ENCODE data around the gene TMEM120B.
"Not testable (repeated sequence)": the region's sequence is repeated elsewhere in the genome, so short reads cannot be mapped to it uniquely, and the experiment has no call there.

Gene TMEM120B

GRCh38 chr12:121709478-121709961, 3.0 kb upstream of the TMEM120B start:
- no peak for DNase-seq

DNA sequence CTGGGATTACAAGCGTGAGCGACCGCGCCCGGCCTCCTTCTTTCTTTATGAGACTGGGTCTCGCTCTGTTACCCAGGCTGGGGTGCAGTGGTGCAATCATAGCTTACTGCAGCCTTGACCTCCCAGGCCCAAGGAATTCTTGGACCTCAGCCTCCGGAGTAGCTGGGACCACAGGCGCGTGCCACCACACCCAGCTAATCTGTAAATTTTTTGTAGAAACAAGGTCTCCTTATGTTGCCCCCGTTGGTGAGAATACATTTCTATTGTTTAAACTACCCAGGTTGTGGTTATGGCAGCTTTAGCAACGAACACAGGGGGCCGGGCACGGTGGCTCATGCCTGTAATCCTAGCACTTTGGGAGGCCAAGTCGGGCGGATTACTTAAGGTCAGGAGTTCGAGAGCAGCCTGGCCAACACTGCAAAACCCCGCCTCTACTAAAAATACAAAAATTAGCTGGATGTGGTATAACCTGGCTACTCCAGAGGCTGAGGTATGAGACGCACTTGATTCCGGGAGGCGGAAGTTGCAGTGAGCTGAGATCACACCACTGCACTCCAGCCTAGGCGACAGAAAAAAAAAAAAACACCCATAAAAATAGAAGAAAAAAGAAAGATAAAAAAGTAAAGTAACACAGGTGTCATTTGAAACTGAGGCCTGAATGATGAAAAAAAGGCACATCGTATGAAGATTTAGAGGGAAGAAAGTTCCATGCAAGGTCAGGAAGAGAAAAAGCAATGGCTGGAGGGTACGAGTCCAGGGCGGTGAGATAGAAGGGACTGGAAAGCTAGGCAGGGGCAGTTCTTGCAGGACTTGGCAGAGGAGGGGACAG, 977 bp upstream of the TMEM120B start:
- DNase-seq = no peak

- peak; percentile 5 for DNase-seq
These were observed 427 bp upstream of the TMEM120B start for GRCh38 chr12:121712190-121712460.

- no peak for DNase-seq
These were observed 765 bp downstream of the TMEM120B start for GRCh38 chr12:121713257-121713777.

DNA sequence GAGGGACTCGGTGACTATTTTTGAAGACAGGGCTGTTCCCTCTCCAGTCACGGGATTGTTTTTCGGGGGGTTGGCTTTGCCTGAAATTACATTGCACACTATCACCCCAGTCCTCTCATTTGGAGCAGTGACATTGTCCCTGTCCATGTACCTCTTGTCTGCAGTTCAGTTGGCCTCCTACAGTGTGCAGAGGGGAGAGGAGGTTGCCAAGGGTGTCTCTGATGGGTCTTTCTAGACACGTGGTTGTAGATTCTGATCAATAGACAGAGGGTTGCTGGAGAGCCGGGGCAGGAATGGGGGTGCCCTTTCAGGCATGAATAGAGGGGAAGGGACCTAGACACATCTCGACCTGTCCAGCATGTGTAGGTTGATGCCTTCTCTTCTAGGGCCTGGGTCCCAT, 1.2 kb downstream of the TMEM120B start:
- no peak for DNase-seq

- not testable (repeated sequence) for DNase-seq
These were observed 2.5 kb downstream of the TMEM120B start for GRCh38 chr12:121715055-121715454.

- no peak for DNase-seq
These were observed 3.4 kb downstream of the TMEM120B start for GRCh38 chr12:121715862-121716435.

DNA sequence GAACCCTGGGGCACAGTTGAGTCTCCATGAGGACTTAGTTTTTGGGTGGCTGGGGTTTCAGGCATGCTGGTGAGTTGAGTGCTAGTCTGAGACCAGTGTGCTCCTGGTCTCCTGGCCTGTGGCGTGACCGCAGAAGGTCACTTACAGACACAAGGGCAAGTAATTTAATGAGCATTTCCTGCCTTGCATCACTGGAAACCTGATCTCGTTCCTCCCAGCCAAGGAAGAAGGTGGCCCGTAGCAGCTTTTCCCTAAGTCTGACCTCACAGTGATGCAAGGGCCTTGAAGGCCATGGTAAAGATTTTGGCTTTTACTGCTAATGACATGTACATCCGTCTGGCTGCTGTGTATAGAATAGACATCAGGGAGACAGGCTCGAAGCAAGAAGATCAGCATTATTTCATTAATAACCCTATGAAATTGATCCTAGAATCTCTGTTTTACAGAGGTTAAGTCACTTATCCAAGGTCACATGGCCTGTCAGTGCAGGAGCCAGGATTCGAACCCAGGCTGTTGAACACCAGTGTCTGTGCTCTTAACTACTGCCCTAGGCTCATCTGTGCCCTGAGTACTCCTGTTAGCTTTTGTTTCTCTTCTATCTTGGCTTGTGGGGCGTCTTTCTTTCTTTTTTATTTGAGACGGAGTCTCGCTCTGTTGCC, 4.6 kb downstream of the TMEM120B start:
- DNase-seq = no peak

DNA sequence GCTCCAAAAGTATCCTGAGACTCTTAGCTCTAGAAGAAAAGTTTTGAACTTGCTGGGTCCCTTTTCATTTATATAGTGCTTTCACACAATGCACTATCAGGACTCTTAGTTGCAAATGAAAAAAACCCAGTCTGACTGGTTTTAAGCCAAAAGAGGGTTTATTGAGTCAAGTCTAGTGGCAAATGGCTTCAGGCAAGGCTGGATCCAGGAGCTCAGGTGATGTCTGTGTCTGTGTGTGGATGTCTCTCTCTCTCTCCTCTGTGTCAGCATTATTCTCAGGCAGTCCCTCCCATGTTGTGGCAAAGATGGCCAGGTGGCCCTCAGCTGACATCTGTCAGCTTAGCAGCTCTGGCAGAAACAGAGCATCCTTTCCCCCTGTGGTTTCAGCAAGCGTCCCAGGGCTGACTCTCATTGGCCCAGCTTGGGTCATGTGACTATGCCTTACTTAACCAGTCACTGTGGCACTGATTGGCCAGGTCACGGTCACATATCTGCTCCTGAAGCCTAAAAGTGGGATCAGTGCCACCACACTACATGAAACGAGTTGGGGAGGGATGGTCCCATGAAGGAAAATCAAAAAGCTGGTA, 6.2 kb downstream of the TMEM120B start:
- no peak for DNase-seq

GRCh38 chr12:121719926-121720414, 7.4 kb downstream of the TMEM120B start:
- DNase-seq = no peak

- DNase-seq = no peak
These were observed 8.2 kb downstream of the TMEM120B start for GRCh38 chr12:121720762-121721161.

- no peak for DNase-seq
These were observed 10.0 kb downstream of the TMEM120B start for GRCh38 chr12:121722511-121722910.

GRCh38 chr12:121723200-121723599, 10.6 kb downstream of the TMEM120B start:
- DNase-seq = no peak

- DNase-seq = no peak
These were observed 12.4 kb downstream of the TMEM120B start for GRCh38 chr12:121724925-121725324.

DNA sequence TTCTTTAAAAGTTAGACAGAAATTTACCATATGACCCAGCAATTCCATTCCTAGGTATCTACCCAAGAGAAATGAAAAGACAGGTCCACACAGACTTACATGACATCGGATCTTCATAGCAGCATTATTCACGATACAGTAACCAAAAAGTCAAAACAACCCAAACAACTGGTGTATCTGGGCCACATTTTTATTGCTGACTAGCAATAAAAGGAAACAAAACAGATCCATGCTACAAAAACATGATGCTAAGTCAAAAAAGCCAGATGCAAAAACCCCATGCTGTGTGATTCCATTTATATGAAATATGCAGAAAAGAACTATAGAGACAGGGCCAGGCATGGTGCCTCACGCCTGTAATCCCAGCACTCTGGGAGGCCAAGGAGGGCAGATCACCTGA, 12.9 kb downstream of the TMEM120B start:
- no peak for DNase-seq

- DNase-seq = no peak
These were observed 16.5 kb downstream of the TMEM120B start for GRCh38 chr12:121729021-121729420.

DNA sequence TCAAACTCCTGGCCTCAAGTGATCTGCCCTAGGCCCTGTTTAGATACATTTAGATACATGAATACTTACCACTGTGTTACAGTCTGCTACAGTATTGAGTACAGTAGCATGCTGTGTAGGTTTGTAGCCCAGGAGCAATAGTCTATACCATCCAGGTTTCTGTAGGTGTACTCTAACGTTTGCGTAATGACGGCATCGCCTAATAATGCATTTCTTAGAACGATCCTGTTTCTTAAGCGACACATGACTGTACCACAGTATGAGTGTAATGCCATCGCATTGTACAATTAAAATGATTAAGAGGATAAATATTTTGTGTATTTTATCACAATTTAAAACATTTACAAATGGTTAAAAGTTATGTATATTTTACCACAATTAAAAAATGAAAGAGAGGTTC, 18.9 kb downstream of the TMEM120B start:
- DNase-seq = no peak

GRCh38 chr12:121733849-121734248, 21.3 kb downstream of the TMEM120B start:
- no peak for DNase-seq

GRCh38 chr12:121738340-121738858, 25.8 kb downstream of the TMEM120B start:
- DNase-seq = no peak

DNA sequence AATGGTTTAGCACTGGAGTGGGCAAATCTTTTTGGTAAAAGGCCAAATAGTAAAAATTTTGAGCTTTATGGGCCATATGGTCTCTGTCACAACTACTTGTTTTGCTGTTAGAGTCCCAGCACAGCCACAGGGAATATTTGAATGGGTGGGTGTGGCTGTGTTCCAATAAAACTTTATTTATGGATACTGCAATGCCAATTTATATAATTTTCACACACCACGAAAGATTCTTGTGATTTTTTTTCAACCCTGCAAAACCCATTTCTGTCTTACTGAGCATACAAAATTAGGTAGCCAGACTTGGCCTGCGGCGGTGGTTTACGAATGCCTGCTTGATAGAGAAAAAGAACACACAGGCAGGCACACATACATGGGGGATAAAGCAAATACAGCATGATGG, 28.3 kb downstream of the TMEM120B start:
- DNase-seq = no peak

GRCh38 chr12:121741743-121742142, 29.2 kb downstream of the TMEM120B start:
- DNase-seq = no peak

- not testable (repeated sequence) for DNase-seq
These were observed 33.0 kb downstream of the TMEM120B start for GRCh38 chr12:121745545-121745944.

DNA sequence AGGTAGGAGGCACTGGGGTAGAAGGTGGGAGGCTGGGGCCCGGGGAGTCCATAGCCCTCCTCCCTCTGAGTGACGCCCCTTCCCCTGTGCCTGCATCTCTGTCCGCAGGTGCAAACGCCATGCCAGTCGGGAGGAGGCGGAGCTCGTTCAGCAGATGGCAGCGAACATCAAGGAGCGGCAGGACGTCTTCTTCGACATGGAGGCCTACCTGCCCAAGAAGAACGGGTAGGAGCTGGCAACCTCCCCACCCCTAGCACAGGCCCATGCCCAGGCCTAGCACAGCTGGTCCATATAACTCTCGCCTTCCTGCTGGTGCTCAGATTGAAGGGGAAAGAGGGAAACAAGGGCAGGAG, 35.6 kb downstream of the TMEM120B start:
- no peak for DNase-seq

All from NCI-H2107 (cell line).